Measurements from ENCODE around the gene TICAM1. TPM values are rescaled to one million over a fixed set of nuclear protein-coding genes. Genes with fewer than 3 reads are reported as not detected.

TICAM1 gene
- total RNA-seq, 2 experiments from 2014 or later, result 14.7 to 15.0 TPM

GRCh38 chr19:4852484-4852883 lies 21.0 kb upstream of the TICAM1 start:
- H3K4me1 Mint-ChIP-seq (ENCODE audit: low read depth), result no peaks in the 10 kb centered on the region
- ATAC-seq (ENCODE audit: poor library complexity) (no peak), DNase-seq (no peak)
- ChIA-PET CTCF (interaction anchor here (1.1 to 5.4 kb wide), 2 partner anchors 12 to 43 kb away, joined by 4 to 76 read pairs; no protein-coding TSS in a partner anchor), POLR2A (interaction anchor here (0.9 to 2.0 kb wide), 2 partner anchors 43 to 59 kb away, joined by 4 to 12 read pairs; no protein-coding TSS in a partner anchor)
- Histone ChIP-seq H3K4me3 (ENCODE audit: low read length) (no peak overlapping the region), H3K4me1 (ENCODE audit: insufficient read depth, low read length) (peaks cover 5% of the 10 kb centered on the region), H3K36me3 (ENCODE audit: insufficient read depth, low read length) (peaks cover 14% of the 10 kb centered on the region), H3K27me3 (ENCODE audit: control insufficient read depth in 1 of 2, insufficient read depth in 2 of 2, low read length in 2 of 2) (no peaks in the 10 kb centered on the region), H3K9me3 (ENCODE audit: control insufficient read depth in 1 of 2, insufficient read depth in 1 of 2, low read length in 2 of 2) (no peaks in the 10 kb centered on the region), H3K27ac (ENCODE audit: low read depth in 1 of 2, low read length in 2 of 2) (no peak overlapping the region)
- no peak for TF ChIP-seq CTCF (IDR thresholded peaks at IDR 0.05)
- no peak overlapping the region for H3K4me3 Mint-ChIP-seq
- intact Hi-C loops (cut with DNase I, micrococcal nuclease), result loop anchor here in 1 of 2 experiments (1.0 kb wide), 1 partner anchor 43 kb away; no protein-coding TSS in a partner anchor
- peaks cover 35% of the 10 kb centered on the region for H3K36me3 Mint-ChIP-seq (ENCODE audit: low read depth)
- no peaks in the 10 kb centered on the region for H3K27me3 Mint-ChIP-seq
- H3K27ac Mint-ChIP-seq, result no peak overlapping the region
- no peaks in the 10 kb centered on the region for H3K9me3 Mint-ChIP-seq

GRCh38 chr19:4851551-4852290 lies 20.2 kb upstream of the TICAM1 start:
- DNase-seq (peak; percentile 63 to 85 (median 70)), ATAC-seq (ENCODE audit: poor library complexity) (peak; percentile 84)
- Histone ChIP-seq H3K4me1 (ENCODE audit: insufficient read depth, low read length) (peaks cover 5% of the 10 kb centered on the region), H3K27ac (ENCODE audit: low read depth in 1 of 2, low read length in 2 of 2) (no peak overlapping the region), H3K27me3 (ENCODE audit: control insufficient read depth in 1 of 2, insufficient read depth in 2 of 2, low read length in 2 of 2) (no peaks in the 10 kb centered on the region), H3K4me3 (ENCODE audit: low read length) (no peak overlapping the region), H3K9me3 (ENCODE audit: control insufficient read depth in 1 of 2, insufficient read depth in 1 of 2, low read length in 2 of 2) (no peaks in the 10 kb centered on the region), H3K36me3 (ENCODE audit: insufficient read depth, low read length) (peaks cover 14% of the 10 kb centered on the region)
- H3K27me3 Mint-ChIP-seq, result no peaks in the 10 kb centered on the region
- no peaks in the 10 kb centered on the region for H3K4me1 Mint-ChIP-seq (ENCODE audit: low read depth)
- H3K4me3 Mint-ChIP-seq, result no peak overlapping the region
- no peak overlapping the region for H3K27ac Mint-ChIP-seq
- TF ChIP-seq CTCF (IDR thresholded peaks at IDR 0.05), result peak; percentile 73
- intact Hi-C loops (cut with DNase I, micrococcal nuclease), result loop anchor here (1.0 kb wide), 2 partner anchors 42 to 180 kb away; no protein-coding TSS in a partner anchor
- H3K9me3 Mint-ChIP-seq, result no peaks in the 10 kb centered on the region
- H3K36me3 Mint-ChIP-seq (ENCODE audit: low read depth), result peaks cover 35% of the 10 kb centered on the region
- CTCF ChIA-PET, result interaction anchor here (0.6 to 5.4 kb wide), 16 partner anchors 13 to 127 kb away, joined by 3 to 76 read pairs (median 4); no protein-coding TSS in a partner anchor
- POLR2A ChIA-PET, result interaction anchor here (0.9 to 2.0 kb wide), 2 partner anchors 42 to 60 kb away, joined by 4 to 12 read pairs; no protein-coding TSS in a partner anchor

GRCh38 chr19:4849019-4849418 lies 17.5 kb upstream of the TICAM1 start:
- Mint-ChIP-seq H3K4me3 (no peak overlapping the region), H3K9me3 (no peaks in the 10 kb centered on the region), H3K27ac (no peak overlapping the region), H3K36me3 (ENCODE audit: low read depth) (peaks cover 40% of the 10 kb centered on the region), H3K4me1 (ENCODE audit: low read depth) (no peaks in the 10 kb centered on the region), H3K27me3 (no peaks in the 10 kb centered on the region)
- Histone ChIP-seq H3K27me3 (ENCODE audit: control insufficient read depth in 1 of 2, insufficient read depth in 2 of 2, low read length in 2 of 2) (no peaks in the 10 kb centered on the region), H3K4me3 (ENCODE audit: low read length) (no peak overlapping the region), H3K9me3 (ENCODE audit: control insufficient read depth in 1 of 2, insufficient read depth in 1 of 2, low read length in 2 of 2) (no peaks in the 10 kb centered on the region), H3K36me3 (ENCODE audit: insufficient read depth, low read length) (peaks cover 20% of the 10 kb centered on the region), H3K27ac (ENCODE audit: low read depth in 1 of 2, low read length in 2 of 2) (no peak overlapping the region), H3K4me1 (ENCODE audit: insufficient read depth, low read length) (peaks cover 5% of the 10 kb centered on the region)
- TF ChIP-seq CTCF (IDR thresholded peaks at IDR 0.05), result no peak
- ATAC-seq (ENCODE audit: poor library complexity), result no peak
- intact Hi-C loops (cut with DNase I, micrococcal nuclease), result no loop called here
- CTCF ChIA-PET, result interaction anchor here (5.4 kb wide), 1 partner anchor 39 kb away, joined by 76 read pairs; no protein-coding TSS in a partner anchor
- DNase-seq, result no peak
- POLR2A ChIA-PET, result no interaction called here
